ENCODE measurements around the gene CACNB2.

DNA sequence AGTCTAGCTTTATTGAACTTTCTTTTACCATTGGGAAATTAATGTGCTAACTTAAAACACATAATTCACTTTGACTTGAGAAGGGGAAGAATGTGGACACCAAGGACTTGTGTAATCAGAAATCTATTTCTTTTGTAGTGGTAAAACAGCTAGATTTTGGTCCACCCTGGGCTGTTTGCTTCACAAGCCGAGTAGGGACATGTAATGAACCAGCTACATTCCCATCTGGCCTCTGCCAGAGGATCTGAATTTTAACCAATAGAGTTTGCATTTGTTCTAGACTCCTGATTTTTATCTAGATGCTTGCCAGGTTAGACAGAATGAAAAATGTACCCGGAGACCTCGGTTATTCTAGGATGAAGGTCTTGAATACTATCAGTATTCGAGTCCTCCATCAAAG, 1.9 kb downstream of the CACNB2 start:
- TF ChIP-seq, protein P1, sequence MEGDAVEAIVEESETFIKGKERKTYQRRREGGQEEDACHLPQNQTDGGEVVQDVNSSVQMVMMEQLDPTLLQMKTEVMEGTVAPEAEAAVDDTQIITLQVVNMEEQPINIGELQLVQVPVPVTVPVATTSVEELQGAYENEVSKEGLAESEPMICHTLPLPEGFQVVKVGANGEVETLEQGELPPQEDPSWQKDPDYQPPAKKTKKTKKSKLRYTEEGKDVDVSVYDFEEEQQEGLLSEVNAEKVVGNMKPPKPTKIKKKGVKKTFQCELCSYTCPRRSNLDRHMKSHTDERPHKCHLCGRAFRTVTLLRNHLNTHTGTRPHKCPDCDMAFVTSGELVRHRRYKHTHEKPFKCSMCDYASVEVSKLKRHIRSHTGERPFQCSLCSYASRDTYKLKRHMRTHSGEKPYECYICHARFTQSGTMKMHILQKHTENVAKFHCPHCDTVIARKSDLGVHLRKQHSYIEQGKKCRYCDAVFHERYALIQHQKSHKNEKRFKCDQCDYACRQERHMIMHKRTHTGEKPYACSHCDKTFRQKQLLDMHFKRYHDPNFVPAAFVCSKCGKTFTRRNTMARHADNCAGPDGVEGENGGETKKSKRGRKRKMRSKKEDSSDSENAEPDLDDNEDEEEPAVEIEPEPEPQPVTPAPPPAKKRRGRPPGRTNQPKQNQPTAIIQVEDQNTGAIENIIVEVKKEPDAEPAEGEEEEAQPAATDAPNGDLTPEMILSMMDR (IDR thresholded peaks at IDR 0.05; ENCODE audit: low read depth, low read length, poor library complexity, severe bottlenecking): no peak
- no peak for TF ChIP-seq EZH2phosphoT487 (IDR thresholded peaks at IDR 0.05; ENCODE audit: borderline replicate concordance, low read length)

Measured in DOHH2 (cell line).